ENCODE measurements around the gene CADPS. TPM values are rescaled to one million over a fixed set of nuclear protein-coding genes. Genes with fewer than 3 reads are reported as not detected.

The CADPS gene
- total and polyA plus RNA-seq, 2 experiments from 2014 or later, result 2.8 to 8.1 TPM

DNA sequence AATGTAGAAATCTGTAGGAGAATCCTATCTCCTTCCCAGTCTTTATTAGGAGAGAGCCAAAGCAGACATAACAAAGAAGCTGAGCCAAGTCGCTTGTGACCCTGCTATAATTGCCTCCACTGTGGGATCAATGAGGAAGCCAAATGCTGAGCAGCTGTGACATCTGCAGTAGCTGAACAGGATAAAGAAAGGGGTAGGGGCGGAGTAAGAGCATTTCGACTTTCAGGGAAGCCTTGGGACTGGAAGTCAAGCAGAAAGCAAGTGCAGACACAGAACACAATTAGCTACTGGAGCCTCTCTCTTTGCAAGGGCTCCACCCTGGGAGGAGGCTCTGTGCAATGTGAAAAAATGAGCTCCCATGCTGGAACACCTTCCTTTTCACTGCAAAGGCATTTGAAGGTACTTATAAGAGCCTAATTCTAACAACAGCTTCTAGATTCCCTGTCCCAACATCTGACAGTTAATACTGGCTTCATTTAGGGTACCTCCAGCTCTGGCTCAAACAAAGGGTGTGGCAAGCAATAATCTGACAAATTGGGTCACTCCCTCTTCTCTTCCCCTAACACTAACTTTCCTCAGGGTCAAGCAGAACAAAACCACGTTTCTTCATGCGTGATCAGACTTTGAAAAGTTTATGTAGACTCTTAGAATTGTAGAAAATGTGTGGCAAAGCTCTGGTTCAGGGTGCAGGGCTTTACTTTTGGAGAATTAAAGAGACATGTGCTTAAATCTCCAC lies 166.4 kb downstream of the CADPS start:
- Histone ChIP-seq H3K27ac (no peak overlapping the region), H3K4me3 (no peak overlapping the region), H4K20me1 (ENCODE audit: insufficient read depth, poor library complexity, severe bottlenecking) (no peaks in the 10 kb centered on the region), H3K4me2 (no peak overlapping the region), H2AFZ (no peak overlapping the region), H3K9me2 (replicated peaks; ENCODE audit: insufficient read depth) (no peaks in the 10 kb centered on the region), H3K4me1 (ENCODE audit: insufficient read depth) (no peaks in the 10 kb centered on the region), H3K79me2 (no peaks in the 10 kb centered on the region), H3K27me3 (no peaks in the 10 kb centered on the region), H3K36me3 (replicated peaks; ENCODE audit: insufficient read depth, low read depth) (no peaks in the 10 kb centered on the region), H3K9me3 (ENCODE audit: low read depth) (no peaks in the 10 kb centered on the region)
- TF ChIP-seq EZH2phosphoT487 (IDR thresholded peaks at IDR 0.05; ENCODE audit: low read depth, severe bottlenecking, unreplicated experiment) (no peak), EZH2 (IDR thresholded peaks at IDR 0.05; ENCODE audit: borderline replicate concordance) (no peak)
- TF ChIP-seq, protein P1, sequence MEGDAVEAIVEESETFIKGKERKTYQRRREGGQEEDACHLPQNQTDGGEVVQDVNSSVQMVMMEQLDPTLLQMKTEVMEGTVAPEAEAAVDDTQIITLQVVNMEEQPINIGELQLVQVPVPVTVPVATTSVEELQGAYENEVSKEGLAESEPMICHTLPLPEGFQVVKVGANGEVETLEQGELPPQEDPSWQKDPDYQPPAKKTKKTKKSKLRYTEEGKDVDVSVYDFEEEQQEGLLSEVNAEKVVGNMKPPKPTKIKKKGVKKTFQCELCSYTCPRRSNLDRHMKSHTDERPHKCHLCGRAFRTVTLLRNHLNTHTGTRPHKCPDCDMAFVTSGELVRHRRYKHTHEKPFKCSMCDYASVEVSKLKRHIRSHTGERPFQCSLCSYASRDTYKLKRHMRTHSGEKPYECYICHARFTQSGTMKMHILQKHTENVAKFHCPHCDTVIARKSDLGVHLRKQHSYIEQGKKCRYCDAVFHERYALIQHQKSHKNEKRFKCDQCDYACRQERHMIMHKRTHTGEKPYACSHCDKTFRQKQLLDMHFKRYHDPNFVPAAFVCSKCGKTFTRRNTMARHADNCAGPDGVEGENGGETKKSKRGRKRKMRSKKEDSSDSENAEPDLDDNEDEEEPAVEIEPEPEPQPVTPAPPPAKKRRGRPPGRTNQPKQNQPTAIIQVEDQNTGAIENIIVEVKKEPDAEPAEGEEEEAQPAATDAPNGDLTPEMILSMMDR (IDR thresholded peaks at IDR 0.05; ENCODE audit: poor library complexity), result no peak
- no peak for DNase-seq (ENCODE audit: low spot score)
- WGBS (ENCODE audit: low lambda C conversion rate, missing lambda C conversion rate), result 45% methylated on average over 5 of the region's 5 CpGs

DNA sequence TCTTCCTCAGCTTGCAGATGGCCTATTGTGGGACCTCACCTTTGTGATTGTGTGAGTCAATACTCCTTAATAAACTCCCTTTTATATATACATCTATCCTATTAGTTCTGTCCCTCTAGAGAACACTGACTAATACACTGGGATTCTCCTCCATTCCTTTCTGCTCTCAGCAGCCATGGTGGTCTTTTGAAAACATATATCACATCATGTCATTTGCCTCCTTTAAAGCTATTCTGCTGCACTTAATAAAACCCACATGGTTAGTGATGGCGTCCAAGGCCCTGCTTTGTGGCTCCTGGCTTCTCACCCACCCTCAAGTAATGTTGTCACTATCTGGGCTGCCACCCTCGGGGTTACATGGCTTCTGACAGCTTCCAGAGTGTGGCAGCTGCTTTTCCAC lies 169.5 kb downstream of the CADPS start:
- Histone ChIP-seq H3K27me3 (no peaks in the 10 kb centered on the region), H3K4me3 (no peak overlapping the region), H4K20me1 (ENCODE audit: insufficient read depth, poor library complexity, severe bottlenecking) (no peaks in the 10 kb centered on the region), H3K9me3 (ENCODE audit: low read depth) (no peaks in the 10 kb centered on the region), H3K79me2 (no peaks in the 10 kb centered on the region), H3K4me2 (no peak overlapping the region), H3K36me3 (replicated peaks; ENCODE audit: insufficient read depth, low read depth) (no peaks in the 10 kb centered on the region), H3K4me1 (ENCODE audit: insufficient read depth) (no peaks in the 10 kb centered on the region), H3K9me2 (replicated peaks; ENCODE audit: insufficient read depth) (no peaks in the 10 kb centered on the region), H3K27ac (no peak overlapping the region), H2AFZ (no peak overlapping the region)
- WGBS (ENCODE audit: low lambda C conversion rate, missing lambda C conversion rate), result 69% methylated on average over 2 of the region's 2 CpGs
- DNase-seq (ENCODE audit: low spot score), result no peak
- TF ChIP-seq, protein P1 (IDR thresholded peaks at IDR 0.05; ENCODE audit: poor library complexity), result no peak
- TF ChIP-seq EZH2phosphoT487 (IDR thresholded peaks at IDR 0.05; ENCODE audit: low read depth, severe bottlenecking, unreplicated experiment) (no peak), EZH2 (IDR thresholded peaks at IDR 0.05; ENCODE audit: borderline replicate concordance) (no peak)

DNA sequence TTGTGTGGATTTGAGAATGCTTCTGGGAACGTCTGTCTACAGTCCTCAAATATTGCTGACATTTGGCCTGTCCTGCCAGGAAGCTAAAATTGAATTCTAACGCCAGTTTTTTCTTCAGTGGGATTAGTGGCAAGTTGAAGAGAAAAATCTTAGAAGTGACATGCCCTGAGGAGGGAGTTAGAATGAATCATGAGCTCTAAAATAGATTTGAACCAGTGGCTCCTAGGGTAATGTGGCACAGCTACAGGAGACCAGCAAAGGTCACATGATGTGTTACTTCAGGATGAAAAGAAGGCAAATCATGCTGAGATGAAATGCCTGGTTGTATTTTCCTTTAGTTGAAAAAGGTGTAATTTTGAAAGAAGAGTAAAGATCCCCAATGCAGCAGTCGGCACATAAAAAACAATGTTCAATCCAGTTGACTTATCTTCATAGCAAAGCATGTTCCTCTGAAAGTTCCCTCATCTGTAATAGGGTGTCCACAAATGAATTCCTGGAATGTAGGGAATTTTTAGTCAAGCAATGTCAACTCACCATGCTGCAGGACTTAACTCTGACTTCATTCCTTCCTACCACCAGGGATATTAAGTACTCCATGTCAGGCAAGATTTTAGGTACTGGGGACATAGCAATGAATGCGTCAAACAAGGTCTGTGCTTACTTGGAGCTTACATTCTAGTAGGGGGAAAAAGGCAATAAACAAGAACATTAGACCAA lies 171.6 kb downstream of the CADPS start:
- 89% methylated on average over 4 of the region's 4 CpGs for WGBS (ENCODE audit: low lambda C conversion rate, missing lambda C conversion rate)

More for the DNA sequence above, 171.6 kb downstream of the CADPS start:
- no peak overlapping the region for H3K4me3 ChIP-seq
- H3K79me2 ChIP-seq, result no peaks in the 10 kb centered on the region
- no peaks in the 10 kb centered on the region for H4K20me1 ChIP-seq (ENCODE audit: insufficient read depth, poor library complexity, severe bottlenecking)
- no peaks in the 10 kb centered on the region for H3K36me3 ChIP-seq (replicated peaks; ENCODE audit: insufficient read depth, low read depth)
- no peak overlapping the region for H2AFZ ChIP-seq
- H3K27me3 ChIP-seq, result no peaks in the 10 kb centered on the region
- no peaks in the 10 kb centered on the region for H3K9me3 ChIP-seq (ENCODE audit: low read depth)
- no peaks in the 10 kb centered on the region for H3K9me2 ChIP-seq (replicated peaks; ENCODE audit: insufficient read depth)
- DNase-seq (ENCODE audit: low spot score), result no peak
- no peak overlapping the region for H3K4me2 ChIP-seq
- TF ChIP-seq EZH2 (IDR thresholded peaks at IDR 0.05; ENCODE audit: borderline replicate concordance) (no peak), EZH2phosphoT487 (IDR thresholded peaks at IDR 0.05; ENCODE audit: low read depth, severe bottlenecking, unreplicated experiment) (no peak)
- TF ChIP-seq, protein P1 (IDR thresholded peaks at IDR 0.05; ENCODE audit: poor library complexity), result no peak
- H3K27ac ChIP-seq, result no peak overlapping the region
- H3K4me1 ChIP-seq (ENCODE audit: insufficient read depth), result no peaks in the 10 kb centered on the region

All from hepatocyte (in vitro differentiated cells).